GM18868 (cell line): ENCODE measurements around the gene ITFG2.

Experiments used
- ATAC-seq: cut with Tn5 transposase; IDR thresholded peaks from one replicate; pipeline ENCODE4 v1.9.1; 2021; ENCODE audit warnings: mild to moderate bottlenecking, moderate library complexity; ENCODE audit not compliant: unreplicated experiment

The ITFG2 gene

GRCh38 chr12:2794736-2795289 lies 17.7 kb upstream of the ITFG2 start, which contains the start of gene FKBP4:
TSS of gene FKBP4 (plus strand) at chr12:2794970. CDS start at chr12:2795140, 170 bp downstream.
- ATAC-seq = peak; percentile 83

- peak; percentile 74 for ATAC-seq
Observed at GRCh38 chr12:2795291-2796186, 16.9 kb upstream of the ITFG2 start.

- ATAC-seq = no peak
Observed at GRCh38 chr12:2796187-2796666, 16.2 kb upstream of the ITFG2 start.

- no peak for ATAC-seq
Observed at GRCh38 chr12:2797721-2798418, 14.6 kb upstream of the ITFG2 start.

GRCh38 chr12:2800046-2800570 lies 12.4 kb upstream of the ITFG2 start:
- ATAC-seq = no peak

- no peak for ATAC-seq
Observed at GRCh38 chr12:2801044-2801783, 11.3 kb upstream of the ITFG2 start.

- ATAC-seq = peak; percentile 51
Observed at GRCh38 chr12:2803635-2804392, 8.7 kb upstream of the ITFG2 start.

- ATAC-seq = no peak
Observed at GRCh38 chr12:2804393-2805142, 7.9 kb upstream of the ITFG2 start.

GRCh38 chr12:2805143-2805520 lies 7.3 kb upstream of the ITFG2 start:
- no peak for ATAC-seq

GRCh38 chr12:2806700-2807099 lies 5.8 kb upstream of the ITFG2 start:
- no peak for ATAC-seq

GRCh38 chr12:2811801-2812200 lies 667 bp upstream of the ITFG2 start:
- ATAC-seq = no peak

- no peak for ATAC-seq
Observed at GRCh38 chr12:2813214-2814185, 1.0 kb downstream of the ITFG2 start.

GRCh38 chr12:2819810-2820209 lies 7.3 kb downstream of the ITFG2 start:
- no peak for ATAC-seq

- no peak for ATAC-seq
Observed at GRCh38 chr12:2820432-2820831, 8.0 kb downstream of the ITFG2 start.

GRCh38 chr12:2823483-2823882 lies 11.0 kb downstream of the ITFG2 start:
- ATAC-seq = no peak

- no peak for ATAC-seq
Observed at GRCh38 chr12:2824541-2824940, 12.1 kb downstream of the ITFG2 start.

- no peak for ATAC-seq
Observed at GRCh38 chr12:2825132-2825531, 12.7 kb downstream of the ITFG2 start.

- ATAC-seq = no peak
Observed at GRCh38 chr12:2826036-2826435, 13.6 kb downstream of the ITFG2 start.
